Activated CD4-positive, CD25-positive, alpha-beta regulatory T cell (primary cell): ENCODE measurements around the gene TAL1.
"Not testable (repeated sequence)": the region's sequence is repeated elsewhere in the genome, so short reads cannot be mapped to it uniquely, and the experiment has no call there.

ENCODE experiments used
- DNase-seq, 4 experiments: peaks; one replicate each; lab custom pipeline; 2025; lab: John Stamatoyannopoulos, UW

The TAL1 gene

DNA sequence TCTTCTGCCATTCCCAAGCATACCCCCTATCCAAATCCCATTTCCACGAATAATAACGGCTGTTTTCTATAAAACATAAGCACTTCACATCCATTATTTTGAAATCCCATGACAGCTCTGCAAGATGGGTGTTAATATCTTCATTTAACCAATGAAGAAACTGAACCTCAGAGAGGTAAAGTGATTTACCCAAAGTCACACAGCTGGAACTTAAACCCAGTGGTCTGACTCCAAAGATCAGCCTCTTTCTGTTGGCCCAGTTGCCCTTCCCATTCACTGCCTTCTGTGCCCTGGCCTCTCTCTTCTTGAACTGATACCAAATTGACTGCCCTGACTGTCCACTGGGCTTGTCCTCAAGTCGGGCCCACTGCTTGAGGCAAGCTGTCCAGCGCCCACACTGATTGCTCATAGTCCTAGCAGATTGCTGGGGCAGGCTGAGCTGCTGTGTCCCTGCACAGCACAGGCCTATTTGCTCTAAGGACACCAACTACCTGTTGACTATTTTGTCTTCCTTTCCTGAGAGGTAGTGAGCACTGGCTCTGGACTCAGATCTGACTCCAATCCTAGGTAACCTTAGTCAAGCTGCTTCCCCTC lies 19.3 kb downstream of the TAL1 start:
- no peak for DNase-seq

DNA sequence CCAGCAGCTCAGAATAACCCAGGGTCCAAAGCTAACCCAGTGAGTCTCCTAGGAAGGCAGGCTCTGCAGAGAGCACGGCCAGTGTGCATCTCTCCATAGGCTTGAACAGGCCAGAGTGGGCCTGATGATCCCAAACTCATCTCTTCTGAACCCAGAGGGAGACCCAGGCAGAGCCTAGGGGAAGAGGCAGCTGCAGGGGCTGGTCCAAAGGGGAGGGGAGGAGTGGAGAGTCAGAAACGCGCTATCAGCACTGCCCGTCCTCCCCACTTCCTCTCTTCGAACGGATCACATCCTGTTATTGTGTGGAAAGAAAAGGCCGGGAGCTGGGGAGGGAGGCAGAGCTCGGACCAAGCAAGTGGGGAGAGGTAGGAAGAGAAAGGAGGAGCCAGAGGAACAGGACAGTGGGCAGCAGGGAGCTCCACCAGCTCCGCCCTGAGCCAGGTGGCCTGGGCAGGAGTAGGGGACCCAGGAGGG lies 20.2 kb downstream of the TAL1 start:
- no peak for DNase-seq

- DNase-seq, result no peak
Measured at GRCh38 chr1:47210666-47211065, 21.4 kb downstream of the TAL1 start.

GRCh38 chr1:47209725-47210325 lies 22.2 kb downstream of the TAL1 start:
- DNase-seq, result no peak

DNA sequence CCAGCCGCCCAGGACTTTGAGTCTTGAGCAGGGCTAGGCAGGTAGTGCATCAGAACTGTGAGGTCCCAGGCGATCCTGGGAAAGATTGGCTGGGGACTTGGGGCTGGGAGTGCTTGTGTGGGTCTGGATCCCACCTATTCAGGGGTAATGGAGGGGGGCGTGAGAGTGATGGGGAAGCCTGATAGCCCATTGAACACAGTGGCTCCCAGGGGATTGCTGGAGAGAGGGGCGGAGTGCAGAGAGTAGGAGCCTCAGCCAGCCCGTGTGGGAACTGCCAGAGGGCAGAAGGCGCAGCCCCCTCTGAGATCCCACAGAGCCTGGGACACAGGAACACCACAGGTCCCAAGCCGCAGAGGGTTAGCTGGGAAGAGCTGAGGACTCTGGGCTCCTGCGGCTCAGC lies 22.9 kb downstream of the TAL1 start:
- no peak for DNase-seq

DNA sequence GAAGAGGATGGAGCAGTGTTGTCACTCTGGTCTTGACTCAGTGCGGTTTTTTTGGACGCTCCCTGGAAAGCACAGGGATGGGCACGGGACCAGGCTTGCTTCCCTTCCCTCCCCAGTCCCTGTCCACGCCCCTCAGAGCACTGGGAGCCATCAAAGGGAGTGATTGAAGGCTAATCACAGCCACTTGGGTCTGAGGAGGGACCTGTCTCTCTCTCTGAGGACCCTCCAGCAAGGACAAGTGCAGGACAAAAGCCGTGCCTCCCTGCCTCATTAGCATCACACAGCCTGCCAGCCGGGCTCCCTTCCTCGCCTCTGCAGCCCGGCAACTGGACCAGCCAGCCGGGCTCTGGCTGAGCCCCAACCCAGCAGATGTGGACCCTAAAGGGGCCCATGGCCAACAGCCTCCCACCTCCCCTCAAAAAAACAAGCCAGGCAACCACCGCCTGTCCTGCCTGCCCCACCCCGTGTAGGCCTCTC lies 23.6 kb downstream of the TAL1 start:
- DNase-seq, result no peak

- no peak for DNase-seq
Measured at GRCh38 chr1:47207803-47208373, 24.1 kb downstream of the TAL1 start.

- no peak for DNase-seq
Measured at GRCh38 chr1:47205918-47206317, 26.1 kb downstream of the TAL1 start.

DNA sequence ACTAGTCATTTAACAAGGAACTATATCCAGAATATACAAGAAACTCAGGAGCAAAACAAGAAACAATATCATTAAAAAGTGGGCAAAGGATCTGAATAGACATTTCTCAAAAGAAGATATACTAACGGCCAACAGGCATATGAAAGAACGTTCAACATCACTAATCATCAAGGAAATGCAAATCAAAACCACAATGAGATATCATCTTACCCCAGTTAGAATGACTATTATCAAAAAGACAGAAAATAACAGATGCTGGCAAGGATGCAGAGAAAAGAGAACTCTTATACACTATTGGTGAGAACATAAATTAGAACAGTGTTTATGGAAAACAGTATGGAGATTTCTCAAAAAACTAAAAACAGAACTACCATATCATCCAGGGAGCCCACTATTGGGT lies 28.5 kb downstream of the TAL1 start:
- DNase-seq, result not testable (repeated sequence)

DNA sequence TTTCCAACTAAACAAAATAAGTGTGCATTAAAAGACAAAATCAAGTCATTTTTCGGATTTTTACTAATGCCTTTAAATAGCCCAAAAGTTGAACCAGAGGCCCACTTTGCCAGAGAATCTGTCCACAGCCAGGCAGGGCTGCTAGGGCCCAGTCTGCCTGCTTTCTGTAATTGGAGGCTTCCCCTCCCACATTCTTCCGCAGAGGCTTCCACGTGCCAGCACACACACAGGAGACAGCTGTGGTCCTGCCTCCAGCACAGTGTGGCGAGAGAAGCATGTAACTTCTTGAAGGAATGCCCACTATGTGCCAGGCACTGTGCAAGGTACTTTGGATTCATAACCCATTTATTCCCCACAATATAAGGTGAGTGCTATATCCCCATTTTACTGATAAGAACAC lies 30.8 kb downstream of the TAL1 start:
- DNase-seq, result no peak

- DNase-seq, result no peak
Measured at GRCh38 chr1:47198214-47198613, 33.8 kb downstream of the TAL1 start.

GRCh38 chr1:47196622-47197021 lies 35.4 kb downstream of the TAL1 start:
- no peak for DNase-seq

DNA sequence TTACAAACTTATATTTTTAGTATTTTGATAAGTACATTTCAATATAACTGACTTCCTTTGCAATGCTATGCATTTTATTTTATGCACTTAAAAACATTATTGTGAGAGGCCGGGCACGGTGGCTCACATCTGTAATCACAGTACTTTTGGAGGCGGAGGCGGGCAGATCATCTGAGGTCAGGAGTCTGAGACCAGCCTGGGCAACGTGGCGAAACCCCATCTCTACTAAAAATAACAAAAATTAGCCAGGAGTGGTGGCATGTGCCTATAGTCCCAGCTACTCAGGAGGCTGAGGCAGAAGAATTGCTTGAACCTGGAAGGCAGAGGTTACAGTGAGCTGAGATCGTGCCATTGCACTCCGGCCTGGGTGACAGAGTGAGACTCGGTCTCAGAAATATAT lies 36.0 kb downstream of the TAL1 start:
- DNase-seq, result not testable (repeated sequence)

- DNase-seq, result no peak
Measured at GRCh38 chr1:47194311-47194710, 37.7 kb downstream of the TAL1 start.

GRCh38 chr1:47193496-47193895 lies 38.5 kb downstream of the TAL1 start:
- DNase-seq, result not testable (repeated sequence)

- peak in 3 of 4 experiments; percentile 32 to 48 (median 37) for DNase-seq
Measured at GRCh38 chr1:47192458-47193384, 39.3 kb downstream of the TAL1 start.

GRCh38 chr1:47191940-47192457 lies 40.0 kb downstream of the TAL1 start:
- no peak for DNase-seq

DNA sequence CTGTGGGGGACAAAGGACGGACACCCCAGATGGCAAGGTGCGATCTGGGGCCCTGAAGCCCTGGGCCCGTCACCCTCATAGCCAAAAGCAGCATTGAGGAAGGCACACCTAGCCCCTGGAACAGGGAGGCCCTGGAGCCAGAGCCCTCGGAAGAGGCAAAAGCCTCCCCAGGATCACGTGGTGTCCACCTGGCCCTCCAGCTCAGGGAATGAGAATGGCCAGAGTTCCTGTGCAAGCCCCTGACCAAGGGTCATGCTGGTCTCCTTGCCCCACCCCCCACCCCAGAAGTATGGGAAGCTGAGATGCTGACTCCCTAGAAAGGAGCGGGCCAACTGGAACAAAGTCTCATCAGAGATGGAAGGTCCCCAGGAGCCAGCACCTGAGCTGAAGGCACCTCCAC lies 41.2 kb downstream of the TAL1 start:
- DNase-seq, result no peak

GRCh38 chr1:47190509-47190855 lies 41.5 kb downstream of the TAL1 start:
- no peak for DNase-seq

GRCh38 chr1:47189844-47190508 lies 42.0 kb downstream of the TAL1 start, which contains the start of gene PDZK1IP1:
PDZK1IP1 (minus strand) TSS chr1:47190036; CDS start chr1:47189932, 104 bp downstream.
- no peak for DNase-seq
